Stimulated activated CD8-positive, alpha-beta memory T cell treated with anti-CD3 and anti-CD28 coated beads, Interleukin-15, amount 100 ng/mL, for 48 hours (primary cell): ENCODE data around the gene ZPR1.
"Not testable (repeated sequence)": the region's sequence is repeated elsewhere in the genome, so short reads cannot be mapped to it uniquely, and the experiment has no call there.

ENCODE experiments used
- DNase-seq, 2 donors: peaks; one replicate each; pipeline ENCODE4 v3.0.0-alpha.2; 2020; ENCODE audit warnings: low read depth in 2 of 2

ZPR1 gene

DNA sequence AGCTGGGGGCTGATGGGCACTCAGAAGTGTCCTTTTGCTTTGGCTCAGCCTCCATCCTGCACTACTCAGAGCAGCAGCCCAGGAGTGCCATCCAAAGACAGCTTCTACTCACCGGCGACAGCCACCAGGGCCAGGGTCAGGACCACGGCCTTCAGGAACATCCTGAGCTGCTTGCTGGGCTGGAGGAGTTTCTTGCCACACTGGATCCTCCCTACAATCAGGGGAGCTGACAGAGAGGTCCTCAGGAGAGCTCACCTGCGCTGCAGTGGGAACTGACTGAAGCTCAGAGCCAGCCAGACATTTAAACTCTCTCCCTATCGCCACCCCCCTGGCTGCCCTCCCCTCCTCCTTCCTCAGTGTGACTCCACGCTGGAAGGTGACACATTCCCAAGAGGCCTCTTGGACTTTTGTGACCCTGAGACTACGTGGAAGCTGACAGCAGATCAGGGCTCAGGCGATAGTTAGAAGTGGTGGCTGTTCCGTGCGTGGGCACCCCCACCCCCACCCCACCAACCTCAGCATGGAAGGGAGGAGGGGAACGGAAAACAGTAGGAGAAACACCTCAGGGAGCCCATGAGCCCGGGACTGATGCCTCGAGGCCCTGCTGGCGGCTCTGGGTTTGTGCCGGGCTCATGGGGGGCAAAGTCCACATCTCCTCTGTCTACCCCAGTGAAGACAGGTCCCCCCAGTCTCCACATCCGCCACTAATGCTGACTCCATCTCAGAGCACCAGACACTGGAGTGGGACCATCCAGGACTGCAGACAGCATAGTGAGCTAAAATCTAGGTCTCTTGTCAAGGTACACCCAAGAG lies 35.4 kb upstream of the ZPR1 start, which contains the start of gene APOA4:
APOA4 (minus strand) TSS at position 274 of the 813 bp plus-strand sequence; CDS start at position 161, 113 bp downstream.
- no peak for DNase-seq

DNA sequence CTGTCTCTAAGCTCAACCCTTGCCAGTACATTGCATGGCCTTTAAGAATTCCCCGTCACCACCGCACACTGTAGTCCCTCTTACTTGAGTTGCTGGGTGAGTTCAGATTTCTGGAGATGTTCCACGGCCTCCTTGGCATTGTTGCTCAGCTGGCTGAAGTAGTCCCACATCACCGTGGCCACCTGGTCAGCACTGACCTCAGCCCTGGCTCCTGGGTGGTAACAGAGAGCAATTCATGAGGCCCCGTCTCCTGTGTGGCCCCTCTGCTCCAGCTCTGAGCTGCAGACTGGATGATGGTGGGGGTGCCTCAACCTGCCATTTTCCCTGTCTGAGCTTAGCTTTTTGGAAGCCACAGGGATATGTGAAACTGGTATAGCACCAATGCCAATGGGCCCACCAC lies 34.8 kb upstream of the ZPR1 start:
- DNase-seq: no peak

DNA sequence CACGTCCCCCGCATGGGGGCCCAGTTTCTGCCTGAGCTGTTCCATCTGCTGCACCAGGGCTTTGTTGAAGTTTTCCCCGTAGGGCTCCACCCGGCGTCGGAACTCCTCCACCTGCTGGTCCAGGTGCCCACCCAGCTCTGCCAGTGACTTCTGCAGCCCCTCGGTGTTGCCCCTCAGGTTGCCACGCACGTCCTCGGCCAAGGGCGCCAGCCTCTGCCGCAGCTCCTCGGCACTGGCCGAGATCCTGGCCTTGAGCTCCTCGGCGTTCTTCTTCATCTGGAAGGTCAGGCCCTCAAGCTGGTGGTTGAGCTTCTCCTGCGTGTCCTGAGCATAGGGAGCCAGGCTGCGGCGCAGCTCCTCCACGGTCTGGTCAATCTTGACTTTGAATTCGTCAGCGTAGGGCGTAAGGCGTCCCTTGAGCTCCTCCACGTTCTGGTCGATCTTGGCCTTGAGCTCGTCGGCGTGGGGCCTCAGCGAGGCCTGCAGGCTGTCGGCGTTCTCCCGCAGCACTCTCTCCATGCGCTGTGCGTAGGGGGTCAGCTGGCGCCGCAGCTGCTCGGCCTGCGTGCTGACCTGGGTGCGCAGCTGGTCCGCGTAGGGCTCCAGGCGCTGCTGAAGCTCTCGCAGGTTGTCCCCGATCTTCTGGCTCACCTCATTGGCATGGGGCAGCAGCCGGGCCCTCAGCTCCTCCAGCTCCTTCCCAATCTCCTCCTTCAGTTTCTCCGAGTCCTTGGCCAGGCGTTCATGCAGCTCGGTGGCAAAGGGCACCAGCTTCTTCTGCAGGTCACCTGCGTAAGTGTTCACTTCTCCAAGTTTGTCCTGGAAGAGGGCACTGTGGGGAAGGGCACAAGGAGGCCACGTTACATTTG lies 33.5 kb upstream of the ZPR1 start:
- no peak for DNase-seq

DNA sequence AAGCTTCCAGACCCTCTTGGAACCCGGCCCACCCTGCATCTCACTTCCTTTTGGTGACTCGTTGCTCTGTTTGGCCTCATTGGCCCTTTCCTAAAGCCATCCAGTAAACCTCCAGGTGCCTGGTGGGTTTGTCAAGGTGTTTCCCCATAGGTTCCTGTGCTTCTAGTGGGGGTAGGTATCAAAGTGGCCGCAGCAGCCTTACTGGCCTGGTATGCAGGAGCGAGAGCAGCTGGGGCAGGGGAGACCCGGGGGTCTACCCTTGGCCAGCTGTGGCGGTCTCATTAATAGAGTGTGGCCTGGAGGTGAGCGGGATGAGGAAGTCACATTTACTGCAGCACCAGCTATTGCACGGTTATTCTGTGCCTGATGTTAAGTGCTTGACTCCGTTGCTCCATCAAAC lies 31.2 kb upstream of the ZPR1 start:
- DNase-seq: no peak

DNA sequence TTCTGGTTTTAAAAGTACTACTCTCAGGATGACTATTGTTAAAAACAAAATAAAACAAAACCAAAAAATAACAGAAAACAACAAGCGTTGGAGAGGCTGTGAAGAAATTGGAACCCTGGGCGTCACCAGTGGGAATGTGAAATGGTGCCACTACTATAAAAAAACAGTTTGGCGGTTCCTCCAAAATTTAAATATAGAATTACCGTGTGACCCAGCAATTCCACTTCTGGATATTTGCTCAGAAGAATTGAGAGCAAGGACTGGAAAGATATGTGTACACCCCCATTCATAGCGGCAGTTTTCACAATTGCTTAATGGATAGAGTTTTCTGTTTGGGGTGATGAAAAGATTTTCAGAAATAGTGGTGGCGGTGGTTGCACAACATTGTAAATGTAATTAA lies 26.7 kb upstream of the ZPR1 start:
- DNase-seq: no peak

DNA sequence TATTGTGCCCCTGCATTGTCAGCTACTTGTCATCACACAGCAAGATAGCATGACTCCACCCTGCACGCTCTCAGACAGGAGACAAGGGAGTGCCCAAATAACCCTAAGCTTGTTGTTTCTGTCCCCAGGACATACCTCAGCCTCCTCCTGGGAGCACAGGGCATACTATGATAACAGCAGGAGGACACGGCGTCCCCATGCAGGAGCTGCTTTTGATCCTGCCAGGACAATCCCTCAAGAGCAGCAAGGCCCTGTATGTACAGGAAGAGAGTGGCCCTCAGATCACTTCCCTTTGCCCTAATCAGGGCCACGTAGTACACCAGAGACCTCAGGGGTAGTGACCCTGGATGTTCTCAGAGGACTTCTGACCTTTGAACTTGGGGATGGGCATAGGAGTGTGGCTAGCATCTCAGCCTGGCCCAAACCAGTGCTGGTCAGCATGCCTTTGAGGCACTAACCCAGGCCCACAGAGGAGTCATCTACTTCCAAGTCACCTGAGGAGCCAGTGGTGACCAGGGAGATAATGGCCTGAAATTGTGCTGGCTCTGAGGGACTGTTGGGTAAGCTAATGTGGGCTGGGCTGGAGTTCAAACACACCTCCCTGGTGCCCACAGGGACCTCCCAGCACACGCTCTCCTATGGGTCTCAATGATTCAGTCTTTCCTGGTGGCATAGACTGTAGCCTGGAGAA lies 26.1 kb upstream of the ZPR1 start:
- no peak for DNase-seq

DNA sequence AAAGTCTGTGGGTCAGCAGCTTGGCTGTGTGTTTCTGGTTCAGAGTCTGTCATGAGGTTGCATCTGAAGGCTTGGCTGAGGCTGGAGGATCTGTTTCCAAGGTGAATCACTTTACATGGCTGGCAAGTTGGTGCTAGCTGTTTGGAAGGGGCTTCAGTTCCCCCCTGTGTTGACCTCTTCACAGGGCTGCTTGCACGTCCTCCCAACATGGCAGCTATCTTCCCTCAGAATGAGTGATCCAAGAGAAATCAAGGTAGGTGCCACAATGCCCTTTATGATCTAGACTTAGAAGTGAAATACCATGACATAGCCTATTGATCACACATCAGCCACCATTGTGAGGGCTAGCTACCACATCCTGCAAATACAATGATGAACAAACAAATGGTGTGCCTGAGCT lies 25.3 kb upstream of the ZPR1 start:
- DNase-seq: no peak

DNA sequence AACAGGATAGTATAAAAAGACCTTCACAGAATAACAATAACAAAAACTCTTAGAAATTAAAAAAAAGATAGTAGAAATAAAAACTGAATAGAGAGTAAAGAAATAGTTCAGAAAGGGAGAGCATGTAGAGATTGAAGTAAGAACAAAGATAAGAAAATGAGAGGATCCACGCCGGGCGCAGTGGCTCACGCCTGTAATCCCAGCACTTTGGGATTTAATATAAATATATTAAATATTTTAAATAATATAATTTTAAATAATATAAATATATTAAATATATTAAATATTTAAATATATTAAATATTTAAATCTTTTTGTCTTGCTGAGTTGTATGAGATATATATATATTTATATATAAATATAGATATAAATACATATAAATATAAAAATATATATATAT lies 24.3 kb upstream of the ZPR1 start:
- no peak for DNase-seq

DNA sequence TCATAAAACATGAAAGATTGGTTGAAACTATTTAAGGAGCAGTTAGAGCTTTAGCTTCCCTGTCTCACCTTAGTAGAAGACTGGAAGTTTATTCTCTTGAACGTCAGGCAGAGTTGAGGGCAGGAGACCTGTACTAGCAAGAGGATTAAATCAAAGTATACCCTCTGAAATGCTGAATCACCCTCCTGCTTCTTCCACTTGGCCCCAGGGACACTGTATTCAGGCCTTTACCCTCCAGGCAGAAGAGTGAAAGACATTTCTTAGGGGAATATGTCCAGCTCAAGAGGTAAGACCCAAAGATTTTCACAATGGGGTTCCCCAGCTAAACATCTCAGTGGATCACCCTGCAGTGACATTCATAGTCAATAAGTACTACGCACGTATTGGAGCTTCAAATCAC lies 23.4 kb upstream of the ZPR1 start:
- no peak for DNase-seq

DNA sequence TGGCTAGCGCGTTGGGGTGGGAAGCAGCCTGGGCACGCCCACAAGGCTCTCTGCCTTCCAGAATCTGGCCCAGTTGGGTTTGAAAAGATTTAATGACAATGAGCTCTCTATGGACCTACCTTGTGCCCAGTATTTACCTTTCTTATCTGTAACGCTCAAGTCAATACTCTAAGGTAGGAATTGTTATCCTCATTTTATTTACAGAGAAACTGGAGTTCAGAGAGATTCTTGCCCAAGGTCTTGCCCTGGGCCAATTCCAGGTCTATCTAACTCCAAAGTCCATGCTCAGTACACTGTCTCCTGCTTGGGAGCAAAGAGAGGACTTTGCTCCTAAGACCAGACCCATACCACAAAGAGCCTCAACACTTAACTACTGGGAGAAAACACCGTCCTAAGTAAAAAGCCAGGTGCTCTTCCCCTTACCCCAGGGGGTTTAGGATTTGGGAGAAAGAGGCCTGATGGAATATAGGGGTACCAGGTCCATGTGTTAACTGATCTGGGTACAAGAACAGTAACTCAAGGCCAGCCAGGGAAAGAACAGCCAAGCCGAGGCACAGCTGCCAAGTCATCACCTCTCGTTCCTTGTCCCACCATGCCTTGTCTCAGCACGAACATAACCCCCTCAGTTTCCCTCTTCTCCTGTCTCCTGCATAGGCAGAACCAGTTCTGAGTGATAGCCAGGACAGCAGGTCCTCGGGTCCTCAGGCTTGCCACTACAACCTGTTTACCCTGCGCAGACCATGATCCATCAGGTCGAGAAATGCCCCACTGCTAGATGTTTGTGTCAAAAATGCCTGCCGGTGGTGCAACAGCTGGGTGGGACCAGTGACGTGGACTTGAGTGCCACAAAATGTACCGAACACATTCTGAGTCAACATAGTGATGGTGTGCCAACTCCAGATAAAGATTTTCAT lies 20.7 kb upstream of the ZPR1 start:
- no peak for DNase-seq

DNA sequence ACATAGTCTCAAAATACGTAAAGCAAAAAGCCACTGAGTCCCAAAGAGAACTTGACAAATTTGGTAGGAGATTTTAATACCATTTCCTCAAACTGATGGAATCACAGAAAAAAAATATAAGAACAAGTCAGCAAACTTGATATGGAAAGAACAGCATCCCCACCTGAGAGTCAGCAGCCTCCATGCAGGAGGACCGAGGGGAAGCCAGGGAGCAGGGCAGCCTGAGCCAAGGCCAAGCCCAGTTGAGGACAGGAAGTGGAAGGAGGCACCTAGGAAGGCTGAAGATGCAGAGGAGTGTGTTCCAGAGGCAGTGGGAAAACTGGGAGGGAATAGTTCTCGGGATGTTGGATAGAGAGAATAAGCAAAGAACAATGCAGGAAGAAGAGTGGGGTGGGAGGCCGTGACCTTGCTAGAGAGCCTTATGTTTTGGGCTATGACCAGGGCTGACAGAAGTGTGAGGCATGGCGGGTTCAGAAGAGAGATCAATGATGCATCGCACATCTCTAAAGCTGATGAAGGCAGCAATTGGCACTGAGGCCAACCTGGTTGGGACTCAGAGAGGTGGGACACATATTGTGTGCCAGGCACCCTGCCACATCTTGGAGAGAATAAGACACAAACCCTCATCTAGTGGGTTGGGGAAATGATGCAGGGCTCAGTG lies 19.9 kb upstream of the ZPR1 start:
- no peak for DNase-seq

DNA sequence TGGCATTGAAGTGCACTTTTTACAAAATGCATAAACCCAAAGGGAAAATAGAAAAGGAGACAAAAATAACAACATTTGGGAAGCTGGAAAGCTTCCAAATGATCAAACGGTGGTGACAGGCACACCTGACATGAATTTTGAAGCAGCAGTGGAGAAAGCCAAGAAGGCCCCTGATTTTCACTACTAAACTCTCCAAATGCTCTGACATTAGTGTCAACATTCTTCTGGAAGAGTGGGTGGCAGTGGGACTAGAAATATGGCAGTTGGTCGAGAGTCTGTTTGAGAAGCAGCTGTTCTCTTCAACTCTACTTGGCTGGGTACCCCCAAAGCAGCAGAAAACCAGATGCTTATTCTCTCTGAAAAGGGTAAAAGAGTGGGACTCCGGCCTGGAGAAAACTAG lies 16.2 kb upstream of the ZPR1 start:
- DNase-seq: no peak

DNA sequence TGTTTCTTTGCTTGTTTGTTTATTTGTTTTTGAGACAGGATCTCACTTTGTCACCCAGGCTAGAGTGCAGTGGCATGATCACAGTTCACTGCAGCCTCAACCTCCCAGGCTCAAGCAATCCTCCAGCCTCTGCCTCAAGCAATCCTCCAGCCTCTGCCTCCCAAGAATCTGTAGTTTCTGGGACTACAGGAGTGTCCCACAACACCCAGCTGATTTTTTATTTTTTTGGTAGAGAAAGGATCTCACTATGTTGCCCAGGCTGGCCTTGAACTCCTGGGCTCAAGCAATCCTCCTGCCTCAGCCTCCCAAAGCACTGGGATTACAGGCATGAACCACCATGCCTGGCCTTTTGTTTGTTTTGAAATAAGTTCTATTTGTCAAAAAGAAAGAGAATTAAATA lies 13.8 kb upstream of the ZPR1 start:
- DNase-seq: not testable (repeated sequence)

DNA sequence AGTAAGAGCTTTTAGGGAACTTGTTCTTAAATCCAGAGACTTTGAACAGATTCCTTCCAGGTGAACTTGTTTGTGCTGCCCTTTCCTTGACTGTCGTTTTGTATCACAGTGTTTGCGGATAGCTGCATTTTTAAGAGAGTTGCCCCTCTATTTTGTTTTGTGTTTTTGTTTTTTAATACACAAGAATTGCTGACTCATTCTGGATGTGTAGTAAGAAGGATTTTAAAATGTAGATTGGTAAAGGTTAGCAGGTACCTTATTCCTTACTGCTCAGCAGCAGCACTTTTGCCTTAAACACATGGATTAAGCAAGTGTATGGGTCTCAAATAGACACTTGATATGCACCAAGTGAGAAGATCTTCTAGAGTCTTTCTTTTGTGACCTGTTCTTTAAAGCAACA lies 12.8 kb upstream of the ZPR1 start:
- no peak for DNase-seq

DNA sequence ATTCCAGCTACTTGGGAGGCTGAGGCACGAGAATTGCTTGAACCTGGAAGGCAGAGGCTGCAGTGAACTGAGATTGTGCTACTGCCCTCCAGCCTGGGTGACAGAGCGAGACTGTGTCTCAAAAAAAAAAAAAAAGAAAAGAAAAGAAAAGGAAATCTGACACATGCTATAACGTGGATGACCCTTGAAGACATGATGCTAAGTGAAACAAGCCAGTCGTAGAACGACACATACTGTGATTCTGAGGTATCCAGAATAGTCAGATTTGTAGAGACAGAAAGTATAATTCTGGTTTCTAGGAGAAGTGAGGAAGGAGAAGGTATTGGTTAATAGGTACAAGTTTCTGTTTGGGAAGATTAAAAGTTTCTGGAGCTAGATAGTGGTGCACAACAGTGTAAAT lies 10.5 kb upstream of the ZPR1 start:
- no peak for DNase-seq

DNA sequence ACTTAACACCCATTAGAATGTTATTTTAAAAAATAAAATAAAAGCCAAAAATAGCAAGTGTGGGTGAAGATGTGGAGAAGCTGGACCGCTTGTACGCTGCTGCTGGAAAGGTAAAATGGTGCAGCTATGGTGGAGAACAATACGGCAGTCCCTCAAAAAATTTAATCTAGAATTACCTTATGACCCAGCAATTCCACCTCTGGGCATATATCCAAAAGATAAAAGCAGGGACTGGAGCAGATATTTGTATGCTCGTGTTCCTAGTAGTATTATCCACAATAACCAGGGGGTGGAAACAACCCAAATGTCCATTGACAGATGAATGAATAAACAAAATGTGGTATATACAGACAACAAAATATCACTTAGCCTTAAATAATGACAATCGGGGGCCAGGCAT lies 10.0 kb upstream of the ZPR1 start:
- DNase-seq: no peak

DNA sequence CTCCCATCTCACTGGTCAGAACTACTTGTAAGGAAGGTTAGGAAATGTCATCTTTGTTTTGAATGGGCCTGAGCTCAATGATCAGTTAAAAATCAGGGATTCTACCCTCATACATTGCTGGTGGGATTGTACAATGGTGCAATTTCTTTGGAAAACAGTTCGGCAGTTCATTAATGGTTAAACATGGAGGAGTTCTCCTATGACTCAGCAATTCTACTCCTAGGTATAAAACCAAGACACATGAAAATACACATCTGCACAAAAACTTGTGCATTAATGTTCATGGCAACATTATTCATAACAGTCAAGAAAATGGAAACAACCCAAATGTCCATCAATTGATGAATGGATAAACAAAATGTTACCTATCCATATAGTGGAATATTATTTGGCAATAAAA lies 8.7 kb upstream of the ZPR1 start:
- DNase-seq: no peak

DNA sequence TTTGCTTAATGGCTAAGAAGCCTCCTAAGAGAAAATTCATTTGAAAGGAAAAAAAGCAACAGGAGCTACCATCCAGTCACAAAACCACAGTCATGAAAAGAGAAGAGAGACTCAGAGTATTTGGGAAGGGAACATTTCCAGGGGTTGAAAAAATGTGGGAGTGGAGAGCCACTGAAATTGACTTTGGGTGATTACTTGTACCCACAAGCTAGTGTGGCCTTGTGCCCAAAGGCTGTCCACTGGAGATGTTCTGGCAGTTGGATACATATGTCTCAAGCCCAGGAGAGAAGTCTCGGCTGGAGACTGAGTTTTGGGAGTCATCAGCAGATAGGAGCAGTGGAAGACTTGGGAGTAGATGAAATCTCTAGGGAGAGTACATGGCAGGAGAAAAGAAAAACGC lies 7.0 kb upstream of the ZPR1 start:
- DNase-seq: no peak

DNA sequence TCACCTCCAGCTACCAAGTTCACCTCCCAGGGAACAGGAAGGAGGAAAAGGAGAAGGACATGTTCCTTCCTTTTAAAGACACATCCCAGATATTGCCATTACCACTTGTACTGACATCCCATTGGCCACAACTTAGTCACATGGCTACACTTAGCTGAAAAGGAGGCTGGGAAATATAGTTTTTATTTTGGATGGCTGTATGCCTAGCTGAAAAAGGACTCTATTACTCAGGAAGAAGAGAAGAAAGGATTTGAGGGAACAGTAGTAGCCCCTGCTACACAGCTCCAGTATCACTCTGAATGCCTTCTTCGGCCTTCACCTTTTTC lies 5.9 kb upstream of the ZPR1 start:
- no peak for DNase-seq

DNA sequence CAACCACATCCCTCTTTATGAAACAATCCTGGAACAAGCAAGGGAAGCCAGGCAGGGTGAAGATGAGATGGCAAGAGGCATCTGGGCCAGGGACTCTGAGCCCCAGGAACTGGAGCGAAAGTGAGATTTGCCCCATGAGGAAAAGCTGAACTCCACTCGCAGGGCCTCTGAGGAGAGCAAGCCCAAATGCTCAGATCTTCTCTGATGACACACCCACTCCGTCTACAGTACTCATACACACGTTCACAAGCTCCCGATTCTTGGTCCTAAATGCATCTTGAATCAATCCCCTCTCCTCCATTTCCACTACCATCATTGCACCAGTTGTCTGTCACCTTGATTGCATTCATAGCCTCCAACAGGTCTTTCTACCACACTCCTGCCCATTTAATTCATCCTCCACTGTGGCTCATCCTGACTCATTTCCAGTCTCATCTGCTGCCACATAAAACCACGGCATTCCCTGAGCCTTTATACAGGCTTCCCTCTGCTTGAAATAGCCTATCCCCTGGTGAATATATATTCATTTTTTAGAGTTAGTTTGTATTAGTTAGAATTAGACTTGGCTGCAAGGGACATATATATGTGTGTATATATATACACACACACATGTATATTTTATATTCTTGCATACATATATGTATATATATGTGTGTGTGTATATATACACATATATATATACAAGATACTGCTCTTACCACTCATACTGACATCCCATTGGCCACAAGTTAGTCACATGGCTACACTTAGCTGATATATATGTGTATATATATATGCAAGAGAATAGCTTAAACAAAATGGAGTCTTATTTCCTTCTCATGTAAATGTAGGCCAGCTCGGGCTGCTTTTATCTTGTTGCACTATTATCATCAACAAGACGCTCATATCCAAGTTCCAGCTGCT lies 5.3 kb upstream of the ZPR1 start:
- no peak for DNase-seq
